HG02943 (cell line): ENCODE data around the gene SNX4.

Source experiments
- ATAC-seq: cut with Tn5 transposase; IDR thresholded peaks from one replicate; pipeline ENCODE4 v1.9.1; 2021; ENCODE audit warnings: mild to moderate bottlenecking, low read depth, moderate library complexity; ENCODE audit not compliant: unreplicated experiment

The SNX4 gene

GRCh38 chr3:125470671-125471070 is 49.3 kb downstream of the SNX4 start:
- ATAC-seq: no peak

DNA sequence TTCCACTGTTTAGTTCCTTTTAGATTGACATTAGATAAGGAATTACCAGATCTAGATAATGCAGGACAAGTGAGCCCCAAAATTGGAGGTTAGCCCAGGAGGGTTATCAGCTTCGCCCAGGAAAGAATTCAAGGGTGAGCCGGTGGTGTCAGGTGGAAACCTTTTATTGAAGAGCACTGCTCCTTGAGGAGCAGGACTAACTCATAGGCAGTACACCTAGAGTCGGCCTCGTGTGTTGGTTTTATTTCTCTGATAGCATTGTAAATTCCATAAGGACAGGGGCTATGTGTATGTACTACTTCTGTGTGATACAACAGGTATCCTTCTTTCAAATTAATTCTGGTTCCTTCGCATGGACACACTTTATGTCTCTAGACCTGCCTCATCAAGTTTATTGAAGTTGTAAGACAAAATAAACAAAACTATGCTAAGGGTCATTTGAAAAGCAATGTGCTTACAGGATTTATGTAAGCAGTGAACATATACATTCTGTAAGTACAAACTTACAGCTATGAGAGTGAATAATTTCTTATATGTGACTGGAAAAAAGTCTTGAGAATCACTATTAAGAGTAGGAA is 57.2 kb downstream of the SNX4 start:
- ATAC-seq: no peak

- ATAC-seq: no peak
Measured at GRCh38 chr3:125461896-125462295, 58.1 kb downstream of the SNX4 start.

DNA sequence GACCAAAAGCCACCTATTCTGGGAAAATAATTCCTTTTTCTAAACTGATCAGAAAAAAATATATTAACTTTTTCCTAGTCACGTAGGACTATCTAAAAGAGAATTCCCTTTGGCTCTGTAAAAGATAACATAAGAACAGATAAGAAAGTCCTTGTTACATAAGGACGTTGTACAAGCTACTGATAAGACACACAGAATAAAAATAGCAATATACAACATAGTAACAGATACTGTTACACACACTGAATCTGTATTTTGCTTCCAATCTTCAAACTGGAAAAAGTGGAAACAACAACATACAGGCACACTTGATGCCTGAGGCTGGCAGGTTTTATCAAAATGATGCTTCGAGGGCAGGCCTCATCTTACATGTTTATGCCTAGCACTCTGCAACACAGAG is 59.8 kb downstream of the SNX4 start:
- no peak for ATAC-seq

- no peak for ATAC-seq
Measured at GRCh38 chr3:125443923-125444322, 76.1 kb downstream of the SNX4 start.

DNA sequence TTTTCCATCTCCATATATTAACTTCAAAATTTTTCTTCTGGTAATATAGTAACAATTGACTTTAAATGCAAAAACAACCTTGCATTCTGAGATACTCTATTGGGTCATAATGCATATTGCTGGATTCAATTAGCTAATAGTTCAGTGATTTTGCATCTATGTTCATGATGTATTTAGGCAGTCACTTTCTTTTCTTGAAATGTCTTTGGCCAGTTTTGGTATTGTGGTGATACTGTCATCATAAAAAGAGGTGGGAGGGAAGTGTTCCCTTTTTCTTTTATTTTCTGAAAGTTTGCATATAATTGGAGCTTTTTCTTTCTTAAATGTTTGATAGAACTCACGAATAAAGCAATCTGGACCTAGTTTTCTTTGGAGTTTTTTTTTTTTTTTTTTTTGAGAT is 77.5 kb downstream of the SNX4 start:
- no peak for ATAC-seq

DNA sequence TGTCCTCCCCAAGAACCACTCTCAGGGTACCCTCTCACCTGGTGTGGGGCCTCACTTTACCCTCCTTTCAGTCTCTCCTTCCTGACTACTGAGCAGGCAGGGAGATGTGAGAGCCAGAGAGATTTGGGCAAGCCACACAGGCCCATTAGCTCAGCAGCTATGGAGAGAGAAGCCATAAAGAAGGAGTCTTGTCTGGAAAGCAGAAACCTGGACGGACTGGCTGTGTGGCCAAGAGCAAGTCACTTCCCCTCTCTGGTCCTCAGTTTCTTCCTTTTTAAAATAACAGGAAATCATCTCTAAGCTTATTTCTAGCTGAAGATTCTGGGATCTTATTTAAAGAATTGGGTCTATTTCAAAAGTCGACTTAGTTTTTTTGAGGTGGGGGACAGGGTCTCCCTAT is 79.0 kb downstream of the SNX4 start:
- no peak for ATAC-seq

- ATAC-seq: no peak
Measured at GRCh38 chr3:125440559-125440955, 79.4 kb downstream of the SNX4 start.

- ATAC-seq: no peak
Measured at GRCh38 chr3:125437631-125438435, 82.2 kb downstream of the SNX4 start.

GRCh38 chr3:125436921-125437320 is 83.1 kb downstream of the SNX4 start:
- ATAC-seq: no peak

DNA sequence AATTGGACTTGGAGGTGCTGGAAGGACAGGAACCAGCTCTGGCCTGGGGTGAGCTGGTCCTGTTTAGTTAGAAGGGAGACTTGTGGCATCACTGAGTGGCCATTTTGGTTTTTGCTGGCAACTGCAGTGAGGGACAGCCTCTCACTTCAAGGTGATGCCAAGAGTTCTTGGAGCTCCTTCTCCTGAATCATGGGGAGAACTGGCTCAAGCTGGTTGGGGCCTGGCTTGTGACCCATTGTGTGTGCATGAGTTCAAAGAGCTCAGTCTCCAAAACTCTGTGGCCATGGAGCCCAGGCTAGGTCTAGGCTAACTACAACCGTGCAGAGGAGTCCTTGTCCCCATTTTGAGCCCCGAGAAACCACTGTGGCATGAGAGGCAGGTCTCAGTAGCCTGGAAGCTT is 84.8 kb downstream of the SNX4 start:
- ATAC-seq: no peak

- no peak for ATAC-seq
Measured at GRCh38 chr3:125434582-125435011, 85.4 kb downstream of the SNX4 start.

DNA sequence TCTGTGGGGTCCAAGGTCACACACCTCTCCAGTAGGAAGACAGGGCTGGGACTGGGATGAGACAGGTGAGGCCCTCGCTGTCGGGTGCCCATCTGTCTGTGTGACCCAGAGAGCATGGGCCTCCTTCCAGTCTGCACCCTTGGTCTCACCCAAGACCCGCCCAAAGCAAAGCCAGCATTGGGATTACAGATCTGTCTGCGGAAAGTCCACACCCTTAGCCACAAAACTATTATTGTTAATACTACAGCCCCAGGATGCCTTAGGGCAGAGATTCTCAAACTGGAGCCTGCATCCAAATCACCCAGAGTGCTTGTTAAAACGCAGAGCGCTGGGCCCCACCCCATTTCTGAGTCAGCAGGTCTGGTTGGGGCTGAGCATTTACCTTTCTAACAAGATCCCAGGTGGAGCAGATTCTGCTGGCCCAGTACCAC is 86.4 kb downstream of the SNX4 start:
- no peak for ATAC-seq

DNA sequence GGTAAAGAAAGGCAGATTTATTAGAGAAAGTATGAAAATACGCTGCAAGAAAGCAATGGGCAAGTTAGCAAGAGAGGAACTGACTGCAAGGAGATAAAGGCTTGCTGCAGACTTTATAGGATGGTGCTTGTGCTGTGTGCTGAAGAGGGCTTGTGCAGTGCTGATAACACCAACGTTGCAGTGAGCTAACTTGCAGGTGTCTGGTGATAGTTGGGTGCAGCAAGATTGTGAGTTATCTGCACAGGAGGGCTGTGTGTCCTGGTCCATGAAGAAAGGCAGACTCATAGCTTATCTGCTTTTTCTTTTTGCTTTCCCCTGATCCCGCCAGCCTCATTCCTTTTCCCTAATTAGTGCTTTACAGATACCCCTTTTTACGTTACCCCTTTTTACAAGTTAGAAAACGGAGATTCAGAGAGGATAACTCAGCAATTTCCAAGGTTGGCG is 86.9 kb downstream of the SNX4 start:
- ATAC-seq: no peak

- ATAC-seq: no peak
Measured at GRCh38 chr3:125431912-125432790, 87.9 kb downstream of the SNX4 start.

DNA sequence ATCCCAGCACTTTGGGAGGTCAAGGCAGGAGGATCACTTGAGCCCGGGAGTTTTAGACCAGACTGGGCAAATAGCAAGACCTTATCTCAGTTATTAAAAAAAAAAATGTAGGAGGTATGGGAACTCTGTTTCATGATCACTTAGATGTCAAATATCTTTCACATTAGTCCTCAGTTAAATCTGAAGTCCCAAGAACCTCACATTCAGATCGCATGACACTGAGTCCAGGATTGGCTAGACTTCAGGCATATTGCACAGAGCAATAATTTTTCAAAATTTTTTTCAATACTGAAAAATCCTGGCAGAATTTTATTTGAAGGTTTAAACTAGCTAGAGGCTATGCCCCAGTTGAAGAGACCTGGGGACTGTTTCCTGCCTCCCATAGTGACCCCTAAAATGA is 88.6 kb downstream of the SNX4 start:
- no peak for ATAC-seq

DNA sequence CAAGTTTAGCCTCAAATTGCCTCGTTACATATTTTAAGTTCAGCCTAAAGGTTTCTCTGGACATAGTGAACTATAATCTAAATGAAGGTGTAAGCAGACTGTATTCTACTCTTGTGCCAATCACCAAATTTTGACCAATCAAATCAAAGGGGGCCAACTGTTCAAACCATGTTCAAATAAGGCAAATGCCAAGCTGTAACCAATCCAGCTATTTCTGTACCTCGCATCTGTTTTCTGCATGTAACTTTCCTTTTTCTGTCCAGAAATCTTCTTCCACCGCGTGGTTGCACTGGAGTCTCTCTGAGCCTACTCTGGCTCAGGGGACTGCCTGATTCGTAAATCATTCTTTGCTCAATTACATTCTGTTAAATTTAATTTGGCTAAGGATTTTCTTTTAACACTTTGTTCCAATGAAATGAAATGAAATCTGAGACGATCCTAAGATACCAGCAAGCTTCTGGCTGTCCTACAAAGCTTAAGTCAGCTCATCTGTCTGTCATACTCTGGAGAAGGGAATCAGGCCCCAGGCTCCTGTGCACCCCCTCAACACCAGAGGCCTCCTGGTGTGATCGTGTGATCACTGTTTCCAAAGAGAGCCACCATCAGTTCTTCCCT is 91.7 kb downstream of the SNX4 start:
- ATAC-seq: no peak

DNA sequence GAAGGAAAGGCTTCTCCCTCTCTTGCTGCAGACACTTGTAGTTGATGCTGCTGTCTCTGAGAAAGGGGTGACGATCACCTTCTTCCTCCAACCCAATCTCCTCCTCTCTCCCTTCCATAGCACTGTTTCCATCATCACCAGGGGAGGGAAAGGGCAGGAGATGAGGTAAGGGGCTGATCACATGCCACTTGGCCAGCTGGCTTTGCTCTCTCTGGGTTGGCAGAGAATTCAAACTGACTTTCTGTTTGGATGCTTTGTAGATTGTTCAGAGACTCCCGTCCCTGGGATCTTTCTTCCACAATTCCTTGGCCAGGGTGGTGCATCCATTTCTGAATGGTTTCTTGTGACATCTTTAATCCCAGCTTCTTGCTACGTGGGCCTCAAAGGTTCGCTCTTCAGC is 101.7 kb downstream of the SNX4 start:
- ATAC-seq: no peak

DNA sequence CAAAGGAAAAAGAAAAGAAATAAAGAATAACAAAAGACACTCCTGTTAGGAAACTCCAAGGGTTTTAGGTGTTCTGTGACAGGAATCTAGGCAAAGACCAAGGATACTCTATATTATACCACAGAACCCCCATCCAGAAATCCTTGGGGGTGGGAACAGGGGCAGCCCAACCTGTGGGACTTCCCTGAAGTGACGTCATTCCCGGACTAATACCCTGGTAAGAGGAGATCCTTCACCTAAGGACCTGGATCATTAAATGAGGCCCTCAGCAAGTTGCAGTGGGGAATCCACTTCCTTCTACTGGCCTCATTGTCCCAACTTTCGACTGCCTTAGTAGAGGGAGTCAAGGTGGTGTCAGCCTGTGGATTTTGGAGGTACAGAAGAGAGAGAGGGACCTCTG is 103.8 kb downstream of the SNX4 start:
- no peak for ATAC-seq

DNA sequence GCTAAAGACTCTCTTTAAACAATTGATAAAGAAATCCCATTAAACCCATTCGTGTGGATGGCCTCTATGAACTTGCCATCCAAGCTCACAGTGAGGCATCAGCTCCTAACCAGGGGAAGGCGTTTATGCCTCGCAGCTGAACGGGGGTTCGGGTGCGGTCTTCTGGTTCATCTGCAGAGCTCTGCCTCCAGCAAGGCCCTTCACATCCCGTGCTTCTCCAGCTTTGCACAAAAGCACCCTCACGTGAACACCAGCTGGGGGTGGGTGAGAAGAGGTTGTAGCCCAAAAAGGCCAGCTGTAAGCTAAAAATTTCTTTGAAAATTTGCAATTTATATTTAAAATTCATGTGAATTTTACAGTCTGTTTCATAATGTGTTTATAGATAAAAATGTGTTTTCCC is 105.3 kb downstream of the SNX4 start:
- no peak for ATAC-seq

- no peak for ATAC-seq
Measured at GRCh38 chr3:125410922-125411321, 109.1 kb downstream of the SNX4 start.
